ENCODE measurements around the gene MS4A6E.
"Not testable (repeated sequence)": the region's sequence is repeated elsewhere in the genome, so short reads cannot be mapped to it uniquely, and the experiment has no call there.

The MS4A6E gene

GRCh38 chr11:60363542-60364470 lies 36.8 kb downstream of the MS4A6E start:
- H3K4me3 ChIP-seq (replicated peaks; ENCODE audit: low read depth, low read length) = no peak overlapping the region
- peak; percentile 62 for TF ChIP-seq CTCF (IDR thresholded peaks at IDR 0.05; ENCODE audit: low read depth, low read length, missing control alignments)
- peak; percentile 14 for DNase-seq (ENCODE audit: extremely low read depth, low read depth)

GRCh38 chr11:60366262-60366904 lies 39.3 kb downstream of the MS4A6E start:
- DNase-seq (ENCODE audit: extremely low read depth, low read depth); H3K4me3 ChIP-seq (replicated peaks; ENCODE audit: low read depth, low read length): not testable (repeated sequence)

- no peak overlapping the region for H3K4me3 ChIP-seq (replicated peaks; ENCODE audit: low read depth, low read length)
- no peak for TF ChIP-seq CTCF (IDR thresholded peaks at IDR 0.05; ENCODE audit: low read depth, low read length, missing control alignments)
- DNase-seq (ENCODE audit: extremely low read depth, low read depth) = no peak
Observed at GRCh38 chr11:60367009-60367408, 40.0 kb downstream of the MS4A6E start.

- no peak overlapping the region for H3K4me3 ChIP-seq (replicated peaks; ENCODE audit: low read depth, low read length)
- TF ChIP-seq CTCF (IDR thresholded peaks at IDR 0.05; ENCODE audit: low read depth, low read length, missing control alignments) = no peak
- no peak for DNase-seq (ENCODE audit: extremely low read depth, low read depth)
Observed at GRCh38 chr11:60367896-60368295, 40.8 kb downstream of the MS4A6E start.

- TF ChIP-seq CTCF (IDR thresholded peaks at IDR 0.05; ENCODE audit: low read depth, low read length, missing control alignments) = no peak
Observed at GRCh38 chr11:60370252-60370810, 43.3 kb downstream of the MS4A6E start.

GRCh38 chr11:60370811-60371298 lies 43.8 kb downstream of the MS4A6E start:
- H3K4me3 ChIP-seq (replicated peaks; ENCODE audit: low read depth, low read length) = no peak overlapping the region
- DNase-seq (ENCODE audit: extremely low read depth, low read depth) = no peak
- TF ChIP-seq CTCF (IDR thresholded peaks at IDR 0.05; ENCODE audit: low read depth, low read length, missing control alignments) = no peak

More at GRCh38 chr11:60370252-60370810, 43.3 kb downstream of the MS4A6E start:
- no peak for DNase-seq (ENCODE audit: extremely low read depth, low read depth)
- no peak overlapping the region for H3K4me3 ChIP-seq (replicated peaks; ENCODE audit: low read depth, low read length)

GRCh38 chr11:60371386-60371785 lies 44.3 kb downstream of the MS4A6E start:
- no peak overlapping the region for H3K4me3 ChIP-seq (replicated peaks; ENCODE audit: low read depth, low read length)
- DNase-seq (ENCODE audit: extremely low read depth, low read depth) = no peak
- no peak for TF ChIP-seq CTCF (IDR thresholded peaks at IDR 0.05; ENCODE audit: low read depth, low read length, missing control alignments)

Data from HFF-Myc (cell line).